Erythroblast (primary cell): ENCODE measurements around the gene ZFYVE1.

ENCODE experiments used
- GATA1 ChIP-seq: IDR thresholded peaks from 2 replicates; pipeline ENCODE4 v1.6.1; 2011; ENCODE audit warnings: low read depth, mild to moderate bottlenecking, control low read depth, low read length, moderate library complexity
- POLR2A ChIP-seq: IDR thresholded peaks from 2 replicates; pipeline ENCODE4 v1.6.1; 2011; ENCODE audit warnings: mild to moderate bottlenecking, low read length

- TF ChIP-seq POLR2A (no peak), GATA1 (no peak)
Observed at GRCh38 chr14:72962829-72963312, 64.0 kb downstream of the ZFYVE1 start.
